HUES6 (cell line): ENCODE data around the gene MPZL3.

Experiments
- H3K27ac ChIP-seq: 2 replicates; pipeline ENCODE4 v1.7.0; 2013; ENCODE audit warnings: low read depth, mild to moderate bottlenecking, low read length, inconsistent platforms
- H3K27me3 ChIP-seq: 2 replicates; pipeline ENCODE4 v1.6.1; 2013; ENCODE audit warnings: low read length; ENCODE audit not compliant: control insufficient read depth, insufficient read depth
- H3K36me3 ChIP-seq: 2 replicates; pipeline ENCODE4 v1.6.1; 2013; ENCODE audit warnings: low read length; ENCODE audit not compliant: control insufficient read depth, insufficient read depth
- H3K4me1 ChIP-seq: 2 replicates; pipeline ENCODE4 v1.6.1; 2013; ENCODE audit warnings: low read length; ENCODE audit not compliant: control insufficient read depth, insufficient read depth
- H3K4me3 ChIP-seq: 2 replicates; pipeline ENCODE4 v1.5.1; 2013; ENCODE audit warnings: low read depth, low read length
- H3K9ac ChIP-seq: one replicate; pipeline ENCODE4 v1.6.1; 2013; ENCODE audit warnings: mild to moderate bottlenecking, low read length
- H3K9me3 ChIP-seq: 2 replicates; pipeline ENCODE4 v1.6.1; 2013; ENCODE audit warnings: low read depth, low read length; ENCODE audit not compliant: control insufficient read depth, insufficient read depth

Gene MPZL3

DNA sequence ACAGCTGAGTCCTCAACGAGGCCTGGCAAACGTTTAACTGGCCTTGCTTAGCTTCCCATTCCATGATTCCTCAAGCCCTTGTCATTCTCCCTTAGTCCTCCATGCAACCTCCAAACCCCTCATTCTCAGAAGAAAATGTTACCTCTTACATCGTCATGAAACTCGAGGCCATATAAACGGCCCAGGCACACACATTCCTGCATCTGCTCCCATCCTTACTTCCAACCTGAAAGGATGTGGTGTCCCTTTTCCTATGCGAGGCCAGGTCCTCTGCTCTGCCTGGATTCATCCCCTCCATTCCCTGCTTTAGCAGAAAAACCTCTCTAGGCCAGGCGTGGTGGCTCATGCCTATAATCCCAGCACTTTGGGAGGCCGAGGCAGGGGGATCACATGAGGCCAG lies 9.0 kb downstream of the MPZL3 start:
- H3K9ac ChIP-seq, result no peak overlapping the region
- no peak overlapping the region for H3K27ac ChIP-seq
- H3K27me3 ChIP-seq, result no peaks in the 10 kb centered on the region
- peaks cover 15% of the 10 kb centered on the region for H3K4me1 ChIP-seq
- H3K9me3 ChIP-seq, result no peaks in the 10 kb centered on the region
- H3K4me3 ChIP-seq, result no peak overlapping the region
- H3K36me3 ChIP-seq, result no peaks in the 10 kb centered on the region

DNA sequence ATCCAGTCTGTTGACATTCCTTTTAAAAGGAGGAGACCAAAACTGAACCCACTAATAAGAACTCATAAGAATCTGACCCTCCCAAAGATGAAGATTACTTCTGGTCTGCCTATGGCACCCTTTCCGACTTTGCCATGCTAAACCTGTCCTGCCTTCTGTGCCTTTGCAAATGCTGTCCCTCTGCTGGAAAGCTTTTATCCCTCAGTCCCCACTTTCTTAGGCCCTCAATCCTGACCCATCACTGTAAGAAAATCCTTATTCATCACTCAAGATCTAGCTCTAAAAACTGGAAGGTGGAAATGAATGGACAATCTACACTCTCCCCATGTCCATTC lies 10.4 kb downstream of the MPZL3 start:
- H3K4me1 ChIP-seq, result peaks cover 15% of the 10 kb centered on the region
- no peak overlapping the region for H3K9ac ChIP-seq
- H3K36me3 ChIP-seq, result no peaks in the 10 kb centered on the region
- no peaks in the 10 kb centered on the region for H3K27me3 ChIP-seq
- H3K9me3 ChIP-seq, result no peaks in the 10 kb centered on the region
- H3K27ac ChIP-seq, result no peak overlapping the region
- no peak overlapping the region for H3K4me3 ChIP-seq

DNA sequence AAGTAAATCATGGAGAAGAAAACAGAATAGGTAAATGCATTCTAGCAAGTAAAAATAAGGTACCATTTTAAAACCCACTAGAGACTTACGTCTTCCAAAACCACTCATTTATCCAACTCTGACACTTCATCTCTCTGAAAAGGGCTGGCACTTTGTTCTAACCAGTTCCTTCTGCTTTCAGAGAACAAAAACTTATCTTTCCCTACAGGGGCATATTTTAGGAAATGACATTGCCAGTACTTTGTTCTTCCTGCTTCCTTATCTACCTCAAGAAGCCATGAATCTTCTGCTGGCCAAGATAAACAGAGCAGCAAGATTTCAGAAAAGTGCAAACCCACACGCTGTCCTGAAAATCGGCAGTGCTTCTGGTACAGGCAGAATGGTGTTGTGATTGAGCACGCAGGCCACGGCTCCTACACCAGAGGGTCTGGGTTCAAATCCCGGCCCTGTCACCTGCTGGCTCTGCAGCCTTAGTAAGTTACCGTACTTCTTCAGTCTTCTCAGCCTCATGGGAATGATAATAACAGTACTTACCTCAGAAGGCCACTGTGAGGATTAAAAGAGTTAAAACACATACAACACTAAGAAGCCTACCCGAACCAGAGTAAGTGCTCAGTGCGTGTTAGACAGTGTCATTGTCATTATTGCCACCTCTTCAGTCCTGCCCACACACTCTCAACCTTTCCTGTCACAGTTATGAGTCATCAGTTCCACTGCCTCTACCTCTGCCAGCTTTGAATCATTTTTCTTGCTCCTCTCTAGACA lies 11.0 kb downstream of the MPZL3 start:
- H3K4me1 ChIP-seq, result peaks cover 15% of the 10 kb centered on the region
- no peaks in the 10 kb centered on the region for H3K27me3 ChIP-seq
- H3K9ac ChIP-seq, result no peak overlapping the region
- no peak overlapping the region for H3K4me3 ChIP-seq
- H3K9me3 ChIP-seq, result no peaks in the 10 kb centered on the region
- H3K36me3 ChIP-seq, result no peaks in the 10 kb centered on the region
- H3K27ac ChIP-seq, result no peak overlapping the region

DNA sequence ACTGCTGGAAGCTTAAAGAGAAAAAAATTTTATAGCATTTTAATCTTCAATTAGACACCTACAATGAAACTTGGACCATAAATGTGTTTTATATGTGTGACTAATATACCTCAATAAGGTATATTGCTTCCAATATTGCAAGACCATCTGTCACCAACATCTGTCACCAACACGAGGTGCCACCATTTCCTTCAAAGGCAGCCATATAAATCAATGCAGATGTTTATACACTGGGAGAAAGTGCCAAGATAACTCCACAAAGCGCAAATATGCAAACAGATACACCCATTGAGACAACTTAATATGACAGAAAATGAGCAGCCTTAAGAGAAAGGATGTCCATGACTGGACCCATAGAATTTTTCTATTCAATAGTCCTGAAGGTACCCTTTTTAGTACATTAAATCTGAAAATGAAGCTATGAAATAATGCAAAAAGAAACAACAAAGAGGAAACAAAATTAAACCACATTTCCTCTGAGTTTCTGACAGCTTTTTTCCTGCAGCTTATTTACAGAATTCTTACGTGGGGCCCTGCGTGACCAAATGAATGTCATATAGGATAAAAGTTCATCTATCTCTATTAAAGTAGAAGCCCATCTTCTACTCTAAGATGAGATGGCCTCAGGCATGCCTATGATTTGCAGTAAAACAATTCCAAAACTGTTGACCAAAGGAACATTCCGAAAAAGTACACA lies 12.5 kb downstream of the MPZL3 start:
- H3K4me1 ChIP-seq, result peaks cover 15% of the 10 kb centered on the region
- no peaks in the 10 kb centered on the region for H3K9me3 ChIP-seq
- no peaks in the 10 kb centered on the region for H3K27me3 ChIP-seq
- no peak overlapping the region for H3K9ac ChIP-seq
- H3K27ac ChIP-seq, result no peak overlapping the region
- no peaks in the 10 kb centered on the region for H3K36me3 ChIP-seq
- no peak overlapping the region for H3K4me3 ChIP-seq

DNA sequence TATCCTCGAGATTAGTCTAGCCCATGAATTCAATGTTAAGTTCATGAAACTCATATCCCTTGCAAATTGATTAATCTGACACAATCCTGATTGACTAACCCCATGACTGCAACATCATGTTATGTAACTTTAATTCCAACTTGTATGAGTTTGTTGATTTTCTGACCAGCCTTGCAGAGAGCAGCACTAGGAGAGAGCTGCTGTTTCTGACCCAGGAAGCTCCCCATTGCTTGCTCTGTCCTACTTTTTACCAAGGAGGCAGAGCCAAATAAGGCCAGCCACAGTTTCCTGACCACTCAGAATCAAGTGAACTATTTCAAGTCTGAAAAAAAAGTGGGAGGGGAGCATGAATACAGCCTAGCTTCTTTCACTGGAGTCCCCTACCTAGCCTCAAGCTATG lies 13.2 kb downstream of the MPZL3 start:
- H3K27ac ChIP-seq, result no peak overlapping the region
- no peak overlapping the region for H3K4me3 ChIP-seq
- no peak overlapping the region for H3K9ac ChIP-seq
- no peaks in the 10 kb centered on the region for H3K9me3 ChIP-seq
- no peaks in the 10 kb centered on the region for H3K36me3 ChIP-seq
- H3K27me3 ChIP-seq, result no peaks in the 10 kb centered on the region
- peaks cover 15% of the 10 kb centered on the region for H3K4me1 ChIP-seq

DNA sequence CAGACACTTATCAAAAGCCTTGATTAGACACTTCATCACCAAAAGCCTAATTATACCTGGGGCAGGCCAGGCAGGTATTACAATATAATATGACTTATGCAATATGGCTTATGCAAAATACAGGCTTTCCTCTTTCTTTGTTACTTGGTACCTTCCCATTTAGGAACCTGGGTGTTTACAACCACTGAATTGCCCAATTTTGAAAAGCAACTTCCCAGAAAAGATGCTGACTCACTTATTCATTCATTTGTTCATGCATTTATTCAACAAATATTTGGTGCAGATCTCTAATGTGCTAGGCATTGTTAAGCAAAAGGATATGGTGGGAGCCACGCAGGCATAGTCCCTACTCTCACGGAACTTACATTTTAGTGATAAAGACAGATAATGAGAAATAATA lies 13.7 kb downstream of the MPZL3 start:
- Histone ChIP-seq H3K36me3 (no peaks in the 10 kb centered on the region), H3K4me3 (no peak overlapping the region), H3K4me1 (peaks cover 15% of the 10 kb centered on the region), H3K9me3 (no peaks in the 10 kb centered on the region), H3K27ac (no peak overlapping the region), H3K9ac (no peak overlapping the region), H3K27me3 (no peaks in the 10 kb centered on the region)

DNA sequence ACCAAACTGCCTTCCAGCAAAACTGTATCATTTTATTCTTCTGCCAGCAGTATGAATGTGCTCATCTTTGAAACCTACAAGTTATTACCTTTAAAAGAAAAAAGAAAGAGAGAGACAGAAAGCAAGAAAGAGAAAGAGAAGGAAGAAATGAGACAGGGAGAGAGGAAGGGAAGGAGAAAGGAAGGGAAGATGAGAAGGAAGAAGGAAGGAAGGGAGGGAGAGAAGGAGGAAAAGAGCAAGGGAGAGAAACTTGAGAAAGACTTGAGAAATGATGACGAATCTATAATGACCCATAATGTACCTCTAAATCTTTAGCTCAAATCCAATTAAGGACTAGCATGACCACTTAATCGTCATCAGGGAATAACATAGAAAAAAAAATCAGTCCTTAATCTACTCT lies 16.0 kb downstream of the MPZL3 start:
- no peak overlapping the region for H3K4me3 ChIP-seq
- H3K36me3 ChIP-seq, result no peaks in the 10 kb centered on the region
- no peaks in the 10 kb centered on the region for H3K27me3 ChIP-seq
- no peak overlapping the region for H3K9ac ChIP-seq
- H3K9me3 ChIP-seq, result no peaks in the 10 kb centered on the region
- no peak overlapping the region for H3K27ac ChIP-seq
- peaks cover 9% of the 10 kb centered on the region for H3K4me1 ChIP-seq

DNA sequence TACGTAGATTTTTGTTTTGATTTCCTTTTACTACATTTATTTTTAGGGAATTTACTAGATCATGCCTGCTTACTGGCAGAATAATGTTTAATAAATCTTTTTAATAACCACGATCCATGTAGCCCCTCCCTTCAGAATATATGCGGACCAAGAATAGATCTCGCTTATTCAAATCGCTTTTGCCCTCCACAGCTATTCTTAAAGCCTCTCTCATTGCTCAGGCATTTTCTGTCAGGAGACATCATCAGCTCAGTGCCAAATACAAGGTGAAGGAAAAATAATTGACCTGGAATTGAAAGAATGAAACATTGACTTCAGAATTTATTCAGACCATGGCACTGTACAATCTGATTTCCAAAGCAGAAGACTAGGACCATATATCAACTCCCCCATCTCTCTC lies 17.3 kb downstream of the MPZL3 start:
- Histone ChIP-seq H3K27ac (no peak overlapping the region), H3K27me3 (no peaks in the 10 kb centered on the region), H3K4me1 (peaks cover 9% of the 10 kb centered on the region), H3K9me3 (no peaks in the 10 kb centered on the region), H3K36me3 (no peaks in the 10 kb centered on the region), H3K9ac (no peak overlapping the region), H3K4me3 (no peak overlapping the region)

DNA sequence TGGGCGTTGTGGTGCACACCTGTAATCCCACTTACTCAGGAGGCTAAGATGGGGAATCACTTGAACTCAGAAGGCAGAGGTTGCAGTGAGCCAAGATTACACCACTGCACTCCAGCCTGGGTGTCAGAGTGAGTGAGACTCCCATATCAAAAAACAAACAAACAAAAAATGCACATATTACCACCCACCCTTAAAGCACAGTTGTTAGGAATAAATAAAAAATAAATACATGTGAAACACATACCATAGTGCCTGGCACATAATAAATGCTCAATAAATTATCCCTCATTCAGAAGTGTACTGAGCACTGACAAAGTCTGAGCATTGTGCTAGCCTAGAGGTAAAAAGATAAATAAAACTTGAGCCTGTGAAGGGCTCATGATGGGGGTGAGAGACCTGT lies 18.3 kb downstream of the MPZL3 start:
- Histone ChIP-seq H3K4me3 (no peak overlapping the region), H3K27me3 (no peaks in the 10 kb centered on the region)

DNA sequence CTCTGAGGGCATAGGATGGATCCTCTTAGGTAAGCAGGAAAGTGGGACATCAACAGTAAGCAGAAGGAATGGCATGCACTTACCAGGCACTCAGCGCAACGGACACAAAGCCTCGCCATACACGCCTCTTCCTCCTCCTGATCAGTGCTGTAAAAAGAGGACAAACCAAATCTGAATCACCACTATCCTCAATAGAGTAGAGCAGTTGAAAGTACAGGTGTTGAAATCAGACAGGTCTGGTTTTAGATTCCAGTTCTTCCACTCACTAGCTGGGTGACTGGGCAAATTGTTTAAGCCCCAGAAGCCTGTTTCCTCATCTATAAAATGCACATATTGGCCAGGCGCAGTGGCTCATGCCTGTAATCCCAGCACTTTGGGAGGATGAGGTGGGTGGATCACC lies 18.8 kb downstream of the MPZL3 start:
- Histone ChIP-seq H3K27ac (no peak overlapping the region), H3K9me3 (no peaks in the 10 kb centered on the region), H3K4me1 (peaks cover 3% of the 10 kb centered on the region), H3K27me3 (no peaks in the 10 kb centered on the region), H3K36me3 (no peaks in the 10 kb centered on the region), H3K9ac (no peak overlapping the region), H3K4me3 (no peak overlapping the region)

More for the DNA sequence above, 18.3 kb downstream of the MPZL3 start:
- H3K9me3 ChIP-seq, result no peaks in the 10 kb centered on the region
- no peak overlapping the region for H3K27ac ChIP-seq
- no peak overlapping the region for H3K9ac ChIP-seq
- H3K36me3 ChIP-seq, result no peaks in the 10 kb centered on the region
- H3K4me1 ChIP-seq, result peaks cover 8% of the 10 kb centered on the region

DNA sequence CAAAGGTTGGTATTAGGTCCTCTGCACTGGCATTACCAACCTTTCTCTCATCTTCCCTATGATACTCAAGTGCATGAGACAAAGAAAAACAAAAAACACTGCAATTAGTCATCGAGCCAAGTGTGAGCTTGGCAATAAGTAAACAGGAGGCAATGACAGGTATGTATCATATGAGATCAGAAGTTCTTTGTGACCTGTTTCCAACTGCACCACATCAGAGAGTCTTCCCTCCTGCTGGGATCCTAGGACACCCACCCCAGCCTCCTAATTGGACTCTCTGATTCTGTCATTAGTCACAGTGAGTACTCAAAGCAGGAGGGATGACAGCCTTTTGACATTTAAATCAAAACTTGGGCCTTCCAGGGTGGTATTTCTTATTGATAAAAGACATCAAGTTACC lies 19.5 kb downstream of the MPZL3 start:
- Histone ChIP-seq H3K9ac (no peak overlapping the region), H3K27ac (no peak overlapping the region), H3K4me1 (no peaks in the 10 kb centered on the region; the same call in 1 of the 2 replicates), H3K36me3 (no peaks in the 10 kb centered on the region), H3K4me3 (no peak overlapping the region), H3K9me3 (no peaks in the 10 kb centered on the region), H3K27me3 (no peaks in the 10 kb centered on the region)
